ENCODE results near the gene KRT6B.

KRT6B gene

GRCh38 chr12:52407918-52408317 is 44.0 kb downstream of the KRT6B start:
- DNase-seq = no peak

- DNase-seq = no peak
These were observed 46.0 kb downstream of the KRT6B start, which contains the start of gene KRT82 for GRCh38 chr12:52405922-52406385. Gene KRT82, minus strand, starts transcription at chr12:52406335. Its CDS starts 58 bp downstream, at chr12:52406277.

GRCh38 chr12:52404951-52405350 is 47.0 kb downstream of the KRT6B start:
- no peak for DNase-seq

- DNase-seq = no peak
These were observed 48.4 kb downstream of the KRT6B start for GRCh38 chr12:52403561-52403960.

- no peak for DNase-seq
These were observed 48.9 kb downstream of the KRT6B start for GRCh38 chr12:52402873-52403540.

GRCh38 chr12:52402377-52402776 is 49.6 kb downstream of the KRT6B start:
- no peak for DNase-seq

GRCh38 chr12:52401926-52402325 is 50.0 kb downstream of the KRT6B start:
- DNase-seq = no peak

- no peak for DNase-seq
These were observed 50.4 kb downstream of the KRT6B start for GRCh38 chr12:52401526-52401925.

- no peak for DNase-seq
These were observed 51.0 kb downstream of the KRT6B start for GRCh38 chr12:52400906-52401305.

GRCh38 chr12:52399756-52400155 is 52.2 kb downstream of the KRT6B start:
- no peak for DNase-seq

- no peak for DNase-seq
These were observed 53.8 kb downstream of the KRT6B start for GRCh38 chr12:52398176-52398575.

GRCh38 chr12:52396656-52397055 is 55.3 kb downstream of the KRT6B start:
- no peak for DNase-seq

Measured in SHP77 (cell line).